GM19455 (cell line): ENCODE results near the gene FUCA2.
"Not testable (repeated sequence)": the region's sequence is repeated elsewhere in the genome, so short reads cannot be mapped to it uniquely, and the experiment has no call there.

Experiments used
- ATAC-seq: cut with Tn5 transposase; IDR thresholded peaks from one replicate; pipeline ENCODE4 v1.9.1; 2021; ENCODE audit not compliant: unreplicated experiment

FUCA2 gene

DNA sequence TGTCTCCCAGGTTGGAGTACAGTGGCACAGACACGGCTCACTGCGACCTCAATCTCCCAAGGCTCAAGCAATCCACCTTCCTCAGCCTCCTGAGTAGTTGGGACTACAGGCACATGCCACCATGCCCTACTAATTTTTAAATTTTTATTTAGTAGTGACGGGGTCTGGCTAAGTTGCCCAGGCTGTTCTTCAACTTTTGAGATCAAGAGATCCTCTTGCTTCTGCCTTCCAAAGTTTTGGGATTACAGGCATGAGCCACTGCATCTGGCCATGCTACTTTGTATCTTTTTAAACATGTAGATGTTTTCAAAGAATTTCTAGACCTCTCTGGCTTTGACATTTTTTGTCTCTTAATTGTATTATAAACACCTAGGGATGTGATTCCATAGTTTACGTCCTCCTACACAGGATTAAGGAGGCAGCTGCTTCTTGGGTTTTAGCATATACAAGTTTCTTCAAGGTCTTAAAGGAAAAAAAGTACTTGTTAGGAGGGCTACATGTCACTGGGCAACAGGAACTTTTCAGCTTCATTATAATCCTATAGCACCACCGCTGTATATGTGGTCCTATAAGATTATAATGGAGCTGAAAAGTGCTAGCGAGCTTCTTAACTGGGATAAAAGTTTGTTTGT lies 62.3 kb downstream of the FUCA2 start:
- ATAC-seq = no peak

DNA sequence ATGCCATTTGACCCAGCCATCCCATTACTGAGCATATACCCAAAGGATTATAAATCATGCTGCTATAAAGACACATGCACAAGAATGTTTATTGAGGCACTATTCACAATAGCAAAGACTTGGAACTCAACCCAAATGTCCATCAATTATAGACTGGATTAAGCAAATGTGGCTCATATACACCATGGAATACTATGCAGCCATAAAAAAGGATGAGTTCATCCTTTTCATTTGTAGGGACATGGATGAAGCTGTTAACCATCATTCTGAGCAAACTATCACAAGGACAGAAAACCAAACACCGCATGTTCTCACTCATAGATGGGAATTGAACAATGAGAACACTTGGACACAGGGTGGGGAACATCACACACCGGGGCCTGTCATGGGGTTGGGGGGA lies 63.7 kb downstream of the FUCA2 start:
- ATAC-seq = not testable (repeated sequence)
